ENCODE data around the gene NCAM1.

NCAM1 gene

GRCh38 chr11:113324250-113324649 lies 363.0 kb downstream of the NCAM1 start:
- DNase-seq: no peak
